HG02852 (cell line): ENCODE measurements around the gene ATG5.
"Not testable (repeated sequence)": the region's sequence is repeated elsewhere in the genome, so short reads cannot be mapped to it uniquely, and the experiment has no call there.

Experiments
- ATAC-seq: cut with Tn5 transposase; IDR thresholded peaks from one replicate; pipeline ENCODE4 v1.9.1; 2021; ENCODE audit warnings: mild to moderate bottlenecking, moderate library complexity; ENCODE audit not compliant: unreplicated experiment

Gene ATG5

GRCh38 chr6:106160189-106160588, 165.4 kb downstream of the ATG5 start:
- ATAC-seq = no peak

- no peak for ATAC-seq
Measured at GRCh38 chr6:106159531-106159940, 166.0 kb downstream of the ATG5 start.

- ATAC-seq = no peak
Measured at GRCh38 chr6:106158816-106159215, 166.7 kb downstream of the ATG5 start.

- ATAC-seq = no peak
Measured at GRCh38 chr6:106156863-106157262, 168.7 kb downstream of the ATG5 start.

GRCh38 chr6:106156413-106156812, 169.1 kb downstream of the ATG5 start:
- no peak for ATAC-seq

GRCh38 chr6:106155219-106155830, 170.2 kb downstream of the ATG5 start:
- no peak for ATAC-seq

- no peak for ATAC-seq
Measured at GRCh38 chr6:106154326-106154725, 171.2 kb downstream of the ATG5 start.

- ATAC-seq = no peak
Measured at GRCh38 chr6:106152952-106153351, 172.6 kb downstream of the ATG5 start.

- not testable (repeated sequence) for ATAC-seq
Measured at GRCh38 chr6:106152476-106152875, 173.1 kb downstream of the ATG5 start.

GRCh38 chr6:106149472-106150069, 176.0 kb downstream of the ATG5 start:
- ATAC-seq = no peak

- ATAC-seq = no peak
Measured at GRCh38 chr6:106147476-106147875, 178.1 kb downstream of the ATG5 start.

GRCh38 chr6:106146852-106147351, 178.7 kb downstream of the ATG5 start:
- peak; percentile 35 for ATAC-seq

- ATAC-seq = peak; percentile 43
Measured at GRCh38 chr6:106145741-106146227, 179.8 kb downstream of the ATG5 start.

GRCh38 chr6:106145144-106145543, 180.4 kb downstream of the ATG5 start:
- no peak for ATAC-seq

- no peak for ATAC-seq
Measured at GRCh38 chr6:106143665-106144064, 181.9 kb downstream of the ATG5 start.

GRCh38 chr6:106142876-106143431, 182.6 kb downstream of the ATG5 start:
- no peak for ATAC-seq

- peak; percentile 75 for ATAC-seq
Measured at GRCh38 chr6:106141441-106142237, 183.9 kb downstream of the ATG5 start.

GRCh38 chr6:106138151-106138550, 187.4 kb downstream of the ATG5 start:
- ATAC-seq = no peak

- no peak for ATAC-seq
Measured at GRCh38 chr6:106136845-106137244, 188.7 kb downstream of the ATG5 start.

GRCh38 chr6:106135911-106136571, 189.5 kb downstream of the ATG5 start:
- no peak for ATAC-seq
